ENCODE measurements around the gene IRS1.

IRS1 gene

GRCh38 chr2:226818930-226819329 is 19.3 kb upstream of the IRS1 start:
- DNase-seq, result no peak

- no peak for DNase-seq
These were observed 13.6 kb upstream of the IRS1 start for GRCh38 chr2:226813148-226813701.

DNA sequence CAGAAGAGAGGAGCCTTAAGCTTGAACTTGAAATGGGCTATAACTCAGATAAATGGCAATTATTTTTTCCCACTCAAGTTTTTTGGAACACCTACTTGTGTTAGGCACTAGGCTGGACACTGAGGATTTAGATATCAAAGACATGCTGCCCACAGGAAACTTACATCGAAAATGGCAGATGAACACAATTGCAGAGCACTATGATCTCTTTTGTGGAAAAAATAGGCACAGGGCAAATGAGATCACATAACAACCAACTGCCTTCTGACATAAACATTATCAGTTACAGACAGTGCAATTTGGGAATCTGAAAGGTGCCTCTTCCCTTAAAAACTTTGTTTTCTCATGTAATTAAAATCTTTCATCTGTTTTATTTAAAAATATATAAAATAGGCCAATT is 3.8 kb upstream of the IRS1 start:
- no peak for DNase-seq

DNA sequence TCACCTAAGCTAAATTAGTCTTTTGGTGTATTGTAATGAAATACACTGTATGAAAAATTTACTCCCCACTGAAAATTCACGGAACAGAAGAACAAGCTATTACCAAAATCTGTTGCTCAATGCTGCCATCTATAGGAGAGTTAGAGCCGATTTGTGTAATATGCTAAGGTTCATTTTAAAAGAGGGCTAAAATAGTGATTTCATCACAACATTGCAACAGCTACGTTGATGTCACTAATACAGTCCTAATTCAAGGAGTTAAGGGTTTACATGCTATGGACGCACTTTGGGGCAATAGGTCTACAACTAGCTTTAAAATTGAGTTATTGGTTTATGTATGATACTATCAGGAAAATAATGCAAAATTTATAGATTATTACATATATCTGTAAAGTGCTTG is 3.0 kb upstream of the IRS1 start:
- DNase-seq, result peak; percentile 13

DNA sequence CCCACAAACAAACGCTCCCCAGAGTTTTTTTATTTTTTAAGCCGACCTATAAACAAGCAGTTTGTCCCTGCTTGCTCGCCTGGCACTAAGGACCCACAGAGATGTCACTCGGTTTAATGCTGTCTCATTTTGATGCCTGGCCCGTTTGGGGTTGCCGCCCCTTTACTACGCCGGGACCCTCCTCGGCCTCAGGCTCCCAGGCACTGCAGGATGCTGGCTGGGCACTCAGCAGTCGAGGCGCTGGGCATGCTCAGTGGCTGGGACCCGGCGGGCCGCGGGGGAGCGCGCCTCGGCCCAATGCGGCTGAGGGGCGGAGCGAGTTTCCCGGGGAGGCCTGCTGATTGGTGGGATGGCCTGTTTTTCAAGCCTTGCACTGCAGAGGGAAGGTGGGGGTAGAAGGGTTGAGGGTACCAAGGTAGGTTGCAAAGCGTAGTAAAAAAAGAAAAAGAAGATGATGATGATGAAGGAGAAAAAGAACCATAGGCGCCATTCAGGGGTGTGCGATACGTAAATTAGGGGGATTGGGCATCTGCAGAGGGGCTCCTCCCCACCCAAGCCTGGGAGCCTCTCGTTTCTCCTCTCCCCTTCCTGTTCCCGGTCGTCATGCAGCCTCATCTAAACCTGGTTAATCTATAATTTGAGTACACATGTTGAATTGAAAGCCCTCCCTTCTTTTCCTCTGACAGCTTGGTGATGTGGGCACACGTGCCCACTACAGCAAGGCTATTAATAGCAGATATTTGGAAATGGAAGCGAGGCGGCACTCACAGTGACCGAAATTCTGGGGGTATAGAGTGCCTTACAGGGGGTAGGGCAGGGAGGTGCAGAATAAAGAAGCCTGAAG is 1.5 kb upstream of the IRS1 start:
- DNase-seq, result peak; percentile 85

DNA sequence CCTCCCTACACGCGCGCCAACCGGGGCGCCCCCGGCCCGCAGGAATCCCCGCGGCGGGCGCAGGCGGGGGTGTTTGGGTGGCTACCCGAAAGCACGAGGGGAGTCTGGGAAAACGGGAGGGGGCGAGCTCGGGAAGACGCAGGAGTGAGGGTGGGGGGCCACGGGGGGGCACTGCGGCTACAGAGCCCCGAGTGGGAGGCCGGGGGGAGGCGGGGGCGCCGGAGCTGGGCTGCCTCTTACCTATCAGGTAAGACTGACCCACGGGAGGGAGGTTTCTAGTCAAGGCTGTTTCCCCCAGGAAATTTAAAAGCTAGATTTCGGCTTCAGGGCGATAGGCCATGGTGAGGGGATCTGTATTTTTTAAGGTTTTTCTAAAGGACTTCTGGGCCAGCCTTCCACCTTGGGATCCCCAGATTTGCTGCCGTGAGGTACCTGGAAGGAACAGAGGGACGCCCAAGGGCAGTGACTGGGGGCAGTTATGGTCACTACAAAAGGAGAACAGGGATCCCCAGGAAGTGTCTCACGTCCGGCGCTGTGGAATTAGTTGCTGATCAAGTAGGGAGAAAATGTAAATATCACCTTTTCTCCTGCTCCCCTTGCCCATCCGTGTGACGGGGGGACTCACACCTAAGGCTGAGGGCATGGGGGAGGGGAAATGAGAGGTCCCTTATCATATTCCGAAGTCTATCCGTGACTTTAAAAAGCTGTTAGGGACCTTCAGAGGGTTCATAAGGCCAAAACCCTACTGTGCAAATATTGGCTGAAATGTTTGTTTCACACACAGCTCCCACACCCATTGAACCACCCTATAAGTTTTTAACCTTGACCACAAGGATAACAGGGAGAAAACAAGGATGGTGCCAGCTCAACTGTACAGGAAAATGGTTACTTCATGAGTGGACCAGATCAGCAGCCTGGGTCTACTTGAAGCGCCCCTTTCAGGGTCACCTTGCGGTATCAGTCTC is 638 bp upstream of the IRS1 start:
- DNase-seq, result no peak

DNA sequence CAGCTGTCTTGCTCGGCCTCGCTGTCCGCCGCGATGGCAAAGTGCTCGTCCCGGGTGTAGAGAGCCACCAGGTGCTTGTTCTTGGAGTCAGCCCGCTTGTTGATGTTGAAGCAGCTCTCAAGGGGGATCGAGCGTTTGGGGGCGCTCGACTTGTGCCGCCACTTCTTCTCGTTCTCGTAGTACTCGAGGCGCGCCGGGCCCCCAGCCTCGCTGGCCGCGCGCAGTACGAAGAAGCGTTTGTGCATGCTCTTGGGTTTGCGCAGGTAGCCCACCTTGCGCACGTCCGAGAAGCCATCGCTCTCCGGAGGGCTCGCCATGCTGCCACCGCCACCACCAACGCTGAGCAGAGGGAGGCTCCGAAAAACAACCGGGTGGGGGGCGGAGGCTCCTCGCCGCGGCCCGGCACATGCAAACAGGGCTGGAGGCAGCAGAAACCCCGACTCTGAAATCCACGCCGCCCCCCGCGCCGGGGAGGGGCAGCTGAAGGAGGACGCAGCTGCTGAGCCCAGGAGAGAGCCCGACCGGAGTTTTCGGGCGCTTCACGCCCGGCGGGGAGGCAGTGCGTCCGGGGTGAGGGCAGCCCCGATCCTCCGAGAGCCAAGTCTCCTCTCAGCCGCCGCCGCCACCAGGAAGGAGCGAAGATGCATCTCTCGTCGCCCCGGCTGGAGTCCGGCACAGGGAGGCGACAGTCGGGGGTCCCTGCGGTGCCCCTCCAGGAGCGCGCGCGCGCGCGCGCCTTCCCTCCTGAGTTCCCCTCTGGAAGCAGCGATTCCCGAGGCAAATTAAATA is 1.0 kb downstream of the IRS1 start:
- peak; percentile 46 for DNase-seq

DNA sequence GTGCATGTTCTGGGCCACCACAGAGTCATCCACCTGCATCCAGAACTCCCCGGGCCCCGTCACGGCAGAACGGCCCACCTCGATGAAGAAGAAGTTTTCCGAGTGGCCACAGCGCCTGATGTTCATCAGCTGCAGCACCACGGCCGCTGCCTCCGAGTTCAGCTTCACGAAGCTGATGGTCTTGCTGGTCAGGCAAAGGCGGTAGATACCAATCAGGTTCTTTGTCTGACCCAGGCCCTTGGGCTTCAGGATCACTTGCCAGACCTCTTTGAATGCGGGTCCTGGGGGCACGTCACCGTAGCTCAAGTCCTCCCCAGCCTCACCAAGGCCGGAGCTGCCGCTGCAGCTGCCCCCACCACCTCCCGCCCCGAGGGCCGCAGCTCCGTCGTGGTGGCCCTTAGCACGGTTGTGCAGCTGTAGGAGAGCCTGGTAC is 1.6 kb downstream of the IRS1 start:
- DNase-seq, result no peak

GRCh38 chr2:226797289-226797988 is 2.2 kb downstream of the IRS1 start:
- no peak for DNase-seq

DNA sequence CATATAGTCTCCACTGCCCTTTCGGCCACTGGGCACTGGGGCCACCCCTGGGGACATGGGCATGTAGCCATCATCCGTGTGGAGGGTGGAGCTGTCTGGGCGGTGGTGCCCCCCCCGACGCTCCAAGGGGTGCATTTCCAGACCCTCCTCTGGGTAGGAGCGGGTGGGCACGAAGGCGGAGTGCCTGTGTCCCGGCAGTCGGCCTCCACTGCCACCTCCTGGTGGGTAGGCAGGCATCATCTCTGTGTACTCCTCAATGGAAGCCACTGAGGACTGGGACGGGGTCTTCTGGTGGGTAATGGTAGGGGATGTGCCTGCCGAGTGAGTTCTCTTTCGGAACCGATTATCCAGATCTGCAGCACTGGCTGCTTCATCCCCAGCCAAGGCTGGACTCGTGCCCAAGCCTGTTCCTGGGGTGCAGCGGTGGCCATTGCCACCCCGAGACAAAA is 2.8 kb downstream of the IRS1 start:
- no peak for DNase-seq

GRCh38 chr2:226796012-226796839 is 3.4 kb downstream of the IRS1 start:
- DNase-seq, result no peak

- no peak for DNase-seq
These were observed 4.2 kb downstream of the IRS1 start for GRCh38 chr2:226795281-226796011.

DNA sequence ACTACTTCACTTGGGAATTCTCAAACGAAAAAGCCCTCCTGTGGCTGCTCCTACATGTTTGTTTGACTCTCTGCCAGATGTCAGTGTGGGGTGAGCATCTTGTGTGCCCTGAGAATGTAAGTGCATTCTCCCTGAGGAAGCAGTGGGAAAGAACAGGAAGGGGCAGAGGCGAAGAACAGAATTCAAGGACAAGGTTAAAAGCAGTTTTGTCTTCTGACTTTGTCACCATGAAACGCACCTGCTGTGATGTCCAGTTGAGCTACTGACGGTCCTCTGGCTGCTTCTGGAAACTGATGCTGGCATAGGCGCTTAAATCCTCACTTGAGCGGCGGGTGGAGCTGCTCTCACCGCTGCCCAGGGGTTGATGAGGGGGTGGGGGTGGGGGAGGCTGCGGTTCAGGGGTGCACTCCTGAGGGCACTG is 4.9 kb downstream of the IRS1 start:
- no peak for DNase-seq

DNA sequence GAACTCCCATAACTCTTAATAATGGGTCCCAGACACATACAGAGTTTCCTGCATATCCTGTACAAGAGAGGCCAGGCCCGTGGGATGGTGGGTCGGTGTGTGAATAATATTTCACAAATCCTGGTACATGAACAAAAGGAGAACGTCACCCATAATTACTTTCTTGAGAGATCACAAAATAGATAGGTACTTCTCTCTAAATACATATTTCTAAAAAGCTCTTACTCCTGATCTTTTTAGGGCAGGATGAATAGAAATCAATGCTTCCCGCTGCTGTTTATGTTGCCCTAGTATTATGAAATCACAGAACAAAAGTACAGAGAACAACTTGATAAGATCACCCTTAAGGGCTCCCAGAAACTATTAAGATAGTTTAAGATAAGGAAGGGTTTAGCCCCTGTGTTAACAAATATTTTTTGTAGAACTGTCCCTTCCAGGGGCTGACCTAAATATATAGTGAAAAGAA is 5.4 kb downstream of the IRS1 start:
- no peak for DNase-seq

GRCh38 chr2:226793646-226794045 is 6.0 kb downstream of the IRS1 start:
- no peak for DNase-seq

GRCh38 chr2:226792155-226792881 is 7.3 kb downstream of the IRS1 start:
- DNase-seq, result no peak

DNA sequence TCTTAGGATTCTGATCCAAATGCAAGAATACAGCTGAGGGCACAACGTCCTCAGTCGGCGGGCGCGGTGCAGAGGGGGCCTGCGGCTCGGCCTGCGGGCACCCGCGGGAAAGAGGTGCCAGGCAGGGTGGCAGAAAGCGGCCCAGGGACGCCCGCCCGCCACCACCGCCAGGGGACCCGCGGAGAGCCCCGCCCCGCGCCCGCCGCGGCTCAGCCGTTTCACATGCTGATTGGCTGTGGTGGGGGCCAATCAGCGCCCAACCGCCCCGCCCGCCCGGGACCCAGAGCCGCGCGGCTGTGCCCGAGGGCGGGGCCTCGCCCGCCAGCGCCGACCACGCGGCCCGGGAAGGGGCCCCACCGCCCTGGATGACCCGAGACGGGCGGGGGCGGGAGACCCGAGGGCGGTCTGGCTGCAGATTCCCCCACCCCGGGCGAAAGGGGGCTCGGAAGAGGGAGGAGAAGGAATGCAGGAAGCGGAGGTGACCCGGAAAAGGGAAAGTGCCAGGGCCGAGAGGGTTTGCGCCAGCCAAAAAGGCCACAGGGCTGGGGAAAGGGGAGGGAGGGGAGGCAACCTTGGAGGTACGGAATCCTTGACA is 8.0 kb downstream of the IRS1 start:
- peak; percentile 92 for DNase-seq

GRCh38 chr2:226791056-226791486 is 8.5 kb downstream of the IRS1 start:
- DNase-seq, result no peak

- no peak for DNase-seq
These were observed 9.2 kb downstream of the IRS1 start for GRCh38 chr2:226790431-226790830.

Measured in stimulated activated CD4-positive, alpha-beta T cell treated with anti-CD3 and anti-CD28 coated beads, Interleukin-4, amount 100 ng/mL, for 24 hours (primary cell).